HEK293T (cell line): Measurements from ENCODE around the gene BOLA2B.

ENCODE experiments used
- ARNT ChIP-seq: fragments of 450-650 bp; IDR thresholded peaks from 2 replicates; pipeline ENCODE4 v1.6.1; 2017; ENCODE audit warnings: mild to moderate bottlenecking
- CTBP1 ChIP-seq: fragments of 450-650 bp; IDR thresholded peaks from 2 replicates; pipeline ENCODE4 v1.6.1; 2016; ENCODE audit warnings: borderline replicate concordance
- ELF4 ChIP-seq: fragments of 450-650 bp; IDR thresholded peaks from 2 replicates; pipeline ENCODE4 v1.6.1; 2017; ENCODE audit warnings: antibody characterized with exemption
- FOXK2 ChIP-seq: fragments of 450-650 bp; IDR thresholded peaks from 2 replicates; pipeline ENCODE4 v1.6.1; 2016; ENCODE audit warnings: mild to moderate bottlenecking
- FOXM1 ChIP-seq: fragments of 450-650 bp; IDR thresholded peaks from 2 replicates; pipeline ENCODE4 v1.6.1; 2017; ENCODE audit warnings: mild to moderate bottlenecking, borderline replicate concordance
- HDGF ChIP-seq: fragments of 450-650 bp; IDR thresholded peaks from 2 replicates; pipeline ENCODE4 v1.6.1; 2017; ENCODE audit warnings: antibody characterized with exemption, borderline replicate concordance
- LEF1 ChIP-seq: fragments of 450-650 bp; IDR thresholded peaks from 2 replicates; pipeline ENCODE4 v1.6.1; 2017; ENCODE audit warnings: mild to moderate bottlenecking, borderline replicate concordance
- NFRKB ChIP-seq: fragments of 450-650 bp; IDR thresholded peaks from 2 replicates; pipeline ENCODE4 v1.6.1; 2016; ENCODE audit warnings: mild to moderate bottlenecking, moderate library complexity
- PKNOX1 ChIP-seq: fragments of 450-650 bp; IDR thresholded peaks from 2 replicates; pipeline ENCODE4 v1.6.1; 2016
- SP1 ChIP-seq: fragments of 450-650 bp; IDR thresholded peaks from 2 replicates; pipeline ENCODE4 v1.6.1; 2017
- SUZ12 ChIP-seq: fragments of 450-650 bp; IDR thresholded peaks from 2 replicates; pipeline ENCODE4 v1.6.1; 2016; ENCODE audit warnings: mild to moderate bottlenecking
- TARDBP ChIP-seq: fragments of 450-650 bp; IDR thresholded peaks from 2 replicates; pipeline ENCODE4 v1.6.1; 2016

DNA sequence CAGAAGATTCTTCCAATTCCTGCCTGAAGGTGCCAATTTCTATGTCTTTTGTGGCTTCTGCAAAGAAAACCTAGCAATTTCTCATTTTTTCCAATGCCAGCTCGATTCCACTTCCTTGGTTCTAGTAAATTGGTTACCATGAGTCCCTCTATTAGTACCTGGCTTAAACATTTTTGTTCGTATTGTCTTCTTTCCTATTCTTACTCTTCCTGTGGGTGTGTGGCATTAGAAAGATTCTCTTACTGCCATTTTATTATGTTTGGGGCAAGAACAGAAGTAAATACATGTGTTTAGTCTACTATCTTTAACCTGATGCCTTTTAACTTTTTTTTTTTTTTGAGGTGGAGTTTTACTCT lies 50.1 kb downstream of the BOLA2B start:
- TF ChIP-seq FOXM1 (no peak), LEF1 (no peak), SP1 (no peak), FOXK2 (no peak), ELF4 (no peak), PKNOX1 (no peak), TARDBP (no peak), CTBP1 (no peak), HDGF (no peak), NFRKB (no peak), ARNT (no peak), SUZ12 (no peak)
